ENCODE measurements around the gene CDH4. TPM values are rescaled to one million over a fixed set of nuclear protein-coding genes. Genes with fewer than 3 reads are reported as not detected.

Gene CDH4
- total RNA-seq, 1 donor from 2014 or later: 8.9 TPM

DNA sequence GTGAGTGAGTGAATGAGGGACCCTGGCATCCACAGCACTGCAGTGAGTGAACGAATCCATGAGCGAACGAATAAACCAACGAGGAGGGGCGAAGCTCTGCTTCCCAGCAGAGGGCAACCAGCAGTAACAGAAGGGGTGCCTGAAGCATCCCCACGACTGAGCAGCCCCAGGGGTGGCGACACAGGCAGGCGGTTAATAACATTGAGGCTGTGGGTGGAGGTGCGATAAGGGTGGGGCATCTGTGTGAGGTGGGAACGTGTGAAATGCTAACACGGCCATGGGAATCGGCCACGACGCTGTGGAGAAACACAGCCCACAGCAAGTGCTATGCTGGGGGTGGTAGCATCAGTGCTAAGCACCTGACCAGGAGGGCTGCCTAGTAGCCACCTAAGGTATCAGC, 737.7 kb downstream of the CDH4 start:
- TF ChIP-seq, protein P1, sequence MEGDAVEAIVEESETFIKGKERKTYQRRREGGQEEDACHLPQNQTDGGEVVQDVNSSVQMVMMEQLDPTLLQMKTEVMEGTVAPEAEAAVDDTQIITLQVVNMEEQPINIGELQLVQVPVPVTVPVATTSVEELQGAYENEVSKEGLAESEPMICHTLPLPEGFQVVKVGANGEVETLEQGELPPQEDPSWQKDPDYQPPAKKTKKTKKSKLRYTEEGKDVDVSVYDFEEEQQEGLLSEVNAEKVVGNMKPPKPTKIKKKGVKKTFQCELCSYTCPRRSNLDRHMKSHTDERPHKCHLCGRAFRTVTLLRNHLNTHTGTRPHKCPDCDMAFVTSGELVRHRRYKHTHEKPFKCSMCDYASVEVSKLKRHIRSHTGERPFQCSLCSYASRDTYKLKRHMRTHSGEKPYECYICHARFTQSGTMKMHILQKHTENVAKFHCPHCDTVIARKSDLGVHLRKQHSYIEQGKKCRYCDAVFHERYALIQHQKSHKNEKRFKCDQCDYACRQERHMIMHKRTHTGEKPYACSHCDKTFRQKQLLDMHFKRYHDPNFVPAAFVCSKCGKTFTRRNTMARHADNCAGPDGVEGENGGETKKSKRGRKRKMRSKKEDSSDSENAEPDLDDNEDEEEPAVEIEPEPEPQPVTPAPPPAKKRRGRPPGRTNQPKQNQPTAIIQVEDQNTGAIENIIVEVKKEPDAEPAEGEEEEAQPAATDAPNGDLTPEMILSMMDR (conservative IDR thresholded peaks at IDR 0.05): no peak
- H3K4me1 Mint-ChIP-seq: no peaks in the 10 kb centered on the region
- H3K27me3 Mint-ChIP-seq (ENCODE audit: low read depth): no peaks in the 10 kb centered on the region
- H3K4me3 Mint-ChIP-seq: no peak overlapping the region
- no peak for DNase-seq (ENCODE audit: low read depth, low spot score)
- no peak overlapping the region for H3K27ac Mint-ChIP-seq (ENCODE audit: unreplicated experiment)
- H3K9me3 Mint-ChIP-seq: peaks cover 8% of the 10 kb centered on the region
- H3K36me3 Mint-ChIP-seq (ENCODE audit: low read depth): peaks cover 46% of the 10 kb centered on the region

Small RNAs within 50 kb of the gene (microRNA-seq; reads per million reads assigned to microRNA genes)
- not detected for gene MIR1257

All from neural crest cell (in vitro differentiated cells).